ENCODE measurements around the gene RND2.
"Not testable (repeated sequence)": the region's sequence is repeated elsewhere in the genome, so short reads cannot be mapped to it uniquely, and the experiment has no call there.

The RND2 gene

GRCh38 chr17:42997984-42998938 is 26.8 kb upstream of the RND2 start, which contains the start of gene RPL27:
Gene RPL27, plus strand, starts transcription at chr17:42998419. Its CDS starts 332 bp downstream, at chr17:42998751.
- Histone ChIP-seq H3K4me1 (peaks cover 12% of the 10 kb centered on the region), H3K27ac (peak within 1 kb of the TSS; percentile 87), H3K9me3 (ENCODE audit: control insufficient read depth, low read length) (no peaks in the 10 kb centered on the region), H3K36me3 (ENCODE audit: control insufficient read depth, insufficient read depth, low read length) (no peaks in the 10 kb centered on the region), H3K4me3 (ENCODE audit: low read depth, low read length) (peak within 1 kb of the TSS; percentile 76), H2AFZ (peak within 1 kb of the TSS; percentile 83), H3K9ac (peak within 1 kb of the TSS; percentile 32), H3K79me2 (peaks cover 11% of the 10 kb centered on the region), H3K27me3 (ENCODE audit: control insufficient read depth, insufficient read depth, low read length) (no peaks in the 10 kb centered on the region), H3K4me2 (ENCODE audit: low read length) (peak within 1 kb of the TSS; percentile 70)
- peak; percentile 93 for TF ChIP-seq CTCF (IDR thresholded peaks at IDR 0.05)

GRCh38 chr17:42999003-42999525 is 26.0 kb upstream of the RND2 start:
- H3K27ac ChIP-seq: peak overlapping the region; percentile 87
- H3K9me3 ChIP-seq (ENCODE audit: control insufficient read depth, low read length): no peaks in the 10 kb centered on the region
- H3K79me2 ChIP-seq: peaks cover 11% of the 10 kb centered on the region
- peaks cover 12% of the 10 kb centered on the region for H3K4me1 ChIP-seq
- peak overlapping the region; percentile 76 for H3K4me3 ChIP-seq (ENCODE audit: low read depth, low read length)
- H3K36me3 ChIP-seq (ENCODE audit: control insufficient read depth, insufficient read depth, low read length): no peaks in the 10 kb centered on the region
- peak overlapping the region; percentile 83 for H2AFZ ChIP-seq
- no peak for TF ChIP-seq CTCF (IDR thresholded peaks at IDR 0.05)
- peak overlapping the region; percentile 32 for H3K9ac ChIP-seq
- peak overlapping the region; percentile 70 for H3K4me2 ChIP-seq (ENCODE audit: low read length)
- no peaks in the 10 kb centered on the region for H3K27me3 ChIP-seq (ENCODE audit: control insufficient read depth, insufficient read depth, low read length)

- not testable (repeated sequence) for H3K27me3 ChIP-seq (ENCODE audit: control insufficient read depth, insufficient read depth, low read length); H3K9me3 ChIP-seq (ENCODE audit: control insufficient read depth, low read length); H3K9ac ChIP-seq; H3K4me3 ChIP-seq (ENCODE audit: low read depth, low read length); H3K36me3 ChIP-seq (ENCODE audit: control insufficient read depth, insufficient read depth, low read length); H2AFZ ChIP-seq; H3K27ac ChIP-seq; H3K4me2 ChIP-seq (ENCODE audit: low read length)
- Histone ChIP-seq H3K79me2 (peaks cover 11% of the 10 kb centered on the region), H3K4me1 (peaks cover 12% of the 10 kb centered on the region)
Observed at GRCh38 chr17:43000894-43001293, 24.1 kb upstream of the RND2 start.

- Histone ChIP-seq H3K4me3 (ENCODE audit: low read depth, low read length) (no peak overlapping the region), H3K9me3 (ENCODE audit: control insufficient read depth, low read length) (no peaks in the 10 kb centered on the region), H3K4me1 (peaks cover 15% of the 10 kb centered on the region), H2AFZ (no peak overlapping the region), H3K36me3 (ENCODE audit: control insufficient read depth, insufficient read depth, low read length) (no peaks in the 10 kb centered on the region), H3K27ac (no peak overlapping the region), H3K27me3 (ENCODE audit: control insufficient read depth, insufficient read depth, low read length) (no peaks in the 10 kb centered on the region), H3K4me2 (ENCODE audit: low read length) (no peak overlapping the region), H3K79me2 (peaks cover 11% of the 10 kb centered on the region), H3K9ac (no peak overlapping the region)
- no peak for TF ChIP-seq CTCF (IDR thresholded peaks at IDR 0.05)
Observed at GRCh38 chr17:43003542-43004172, 21.4 kb upstream of the RND2 start.

Data from parathyroid adenoma (tissue), 2 donors.